Hematopoietic multipotent progenitor cell treated with erythropoietin and hydrocortisone succinate and interleukin-3 and kit ligand, for 17 days (in vitro differentiated cells): ENCODE measurements around the gene SPOCK2.
"Not testable (repeated sequence)": the region's sequence is repeated elsewhere in the genome, so short reads cannot be mapped to it uniquely, and the experiment has no call there.

Experiments
- DNase-seq: peaks from one replicate; pipeline ENCODE4 v3.0.0-alpha.2; 2015; ENCODE audit warnings: low spot score

The SPOCK2 gene, protein sequence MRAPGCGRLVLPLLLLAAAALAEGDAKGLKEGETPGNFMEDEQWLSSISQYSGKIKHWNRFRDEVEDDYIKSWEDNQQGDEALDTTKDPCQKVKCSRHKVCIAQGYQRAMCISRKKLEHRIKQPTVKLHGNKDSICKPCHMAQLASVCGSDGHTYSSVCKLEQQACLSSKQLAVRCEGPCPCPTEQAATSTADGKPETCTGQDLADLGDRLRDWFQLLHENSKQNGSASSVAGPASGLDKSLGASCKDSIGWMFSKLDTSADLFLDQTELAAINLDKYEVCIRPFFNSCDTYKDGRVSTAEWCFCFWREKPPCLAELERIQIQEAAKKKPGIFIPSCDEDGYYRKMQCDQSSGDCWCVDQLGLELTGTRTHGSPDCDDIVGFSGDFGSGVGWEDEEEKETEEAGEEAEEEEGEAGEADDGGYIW

DNA sequence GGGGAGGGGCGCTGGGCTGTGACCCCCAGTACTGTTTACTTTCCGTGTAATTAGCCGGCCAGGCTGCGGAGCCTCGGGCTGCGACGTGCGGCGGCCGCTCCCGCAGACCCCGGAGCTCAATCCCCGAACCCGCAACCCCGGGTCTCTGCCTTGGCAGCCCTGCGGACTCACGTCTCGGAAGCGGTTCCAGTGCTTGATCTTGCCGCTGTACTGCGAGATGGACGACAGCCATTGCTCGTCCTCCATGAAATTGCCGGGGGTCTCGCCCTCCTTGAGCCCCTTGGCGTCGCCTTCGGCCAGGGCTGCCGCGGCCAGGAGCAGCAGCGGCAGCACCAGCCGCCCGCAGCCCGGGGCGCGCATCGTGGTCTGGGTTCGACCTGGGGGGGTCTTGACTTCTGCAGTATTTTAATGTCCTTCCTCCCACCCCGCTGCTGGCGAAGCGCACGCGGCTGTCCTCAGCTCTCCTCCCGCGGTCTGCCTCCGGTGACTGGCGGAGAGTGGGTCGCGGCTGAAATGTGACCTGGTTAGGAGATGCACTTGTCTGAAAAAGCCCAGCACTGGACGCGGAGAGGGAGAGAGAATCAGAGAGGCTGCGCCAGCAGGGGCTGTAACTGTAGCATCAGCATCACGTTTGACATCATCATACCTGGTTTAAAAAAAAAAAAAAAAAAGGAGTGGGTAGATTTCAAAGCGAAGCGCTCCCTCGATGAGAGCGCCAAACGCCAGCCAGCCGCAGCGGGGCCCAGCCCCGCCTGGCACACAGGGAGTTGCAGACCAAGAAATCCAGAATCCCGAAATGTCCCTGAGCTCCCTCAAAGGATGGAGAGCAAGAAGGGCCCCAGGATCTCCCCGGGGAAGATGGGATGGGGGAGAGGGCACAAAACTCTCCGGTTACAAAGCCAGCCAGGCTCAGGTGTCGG, at the start of gene SPOCK2:
TSS of gene SPOCK2 (minus strand) at position 583 of the 920 bp plus-strand sequence. CDS start at position 360, 223 bp downstream.
- DNase-seq = no peak

- DNase-seq = no peak
Observed at GRCh38 chr10:72137583-72137982, 49.2 kb upstream of the SPOCK2 start.

DNA sequence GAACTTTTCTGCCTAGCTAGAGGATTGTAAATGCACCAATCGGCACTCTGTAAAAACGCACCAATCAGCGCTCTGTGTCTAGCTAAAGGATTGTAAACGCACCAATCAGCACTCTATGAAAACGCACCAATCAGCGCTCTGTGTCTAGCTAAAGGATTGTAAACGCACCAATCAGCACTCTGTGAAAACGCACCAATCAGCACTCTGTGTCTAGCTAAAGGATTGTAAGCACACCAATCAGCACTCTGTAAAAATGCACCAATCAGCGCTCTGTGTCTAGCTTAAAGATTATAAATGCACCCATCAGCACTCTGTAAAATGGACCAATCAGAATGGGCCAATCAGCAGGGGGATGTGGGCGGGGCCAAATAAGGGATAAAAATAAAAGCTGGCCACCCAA, 47.9 kb upstream of the SPOCK2 start:
- not testable (repeated sequence) for DNase-seq

- DNase-seq = no peak
Observed at GRCh38 chr10:72134785-72135767, 46.7 kb upstream of the SPOCK2 start.

GRCh38 chr10:72133517-72133916, 45.2 kb upstream of the SPOCK2 start:
- DNase-seq = no peak

- DNase-seq = no peak
Observed at GRCh38 chr10:72132854-72133253, 44.5 kb upstream of the SPOCK2 start.

DNA sequence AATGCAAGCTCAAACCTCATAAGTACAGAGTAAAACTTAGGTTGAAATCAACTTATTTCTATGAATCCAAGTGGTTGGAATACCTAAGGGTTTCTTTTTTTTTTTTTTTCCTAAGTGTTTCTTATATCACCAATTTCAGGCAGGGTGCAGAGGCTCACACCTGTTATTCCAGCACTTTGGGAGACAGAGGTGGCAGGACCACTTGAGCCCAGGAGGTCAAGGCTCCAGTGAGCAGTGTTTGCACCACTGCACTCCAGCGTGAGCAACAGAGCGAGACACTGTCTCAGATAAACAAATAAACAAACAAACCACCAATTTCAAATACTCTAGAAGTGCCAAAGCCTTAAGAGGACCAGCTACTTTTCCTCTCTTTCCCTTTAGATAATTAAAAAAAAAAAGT, 39.2 kb upstream of the SPOCK2 start:
- DNase-seq = no peak

DNA sequence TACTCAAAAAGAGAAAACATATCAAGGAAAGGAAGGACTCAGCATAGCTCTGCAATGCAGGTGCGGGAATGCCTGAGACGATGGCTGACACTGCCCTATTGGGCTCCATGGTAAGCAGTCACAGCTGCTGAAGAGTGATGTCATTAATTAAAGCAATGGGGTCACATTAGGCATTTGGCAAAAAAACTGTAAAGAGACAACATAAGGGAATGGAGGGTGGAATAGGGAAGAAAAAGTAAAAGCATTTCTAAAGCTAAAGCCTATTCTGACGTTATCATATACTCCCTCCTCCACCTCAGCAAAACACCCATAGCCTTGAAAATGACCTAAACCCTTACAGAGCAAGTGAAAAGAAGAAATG, 38.5 kb upstream of the SPOCK2 start:
- DNase-seq = no peak

- peak; percentile 63 for DNase-seq
Observed at GRCh38 chr10:72126184-72126871, 38.0 kb upstream of the SPOCK2 start.

DNA sequence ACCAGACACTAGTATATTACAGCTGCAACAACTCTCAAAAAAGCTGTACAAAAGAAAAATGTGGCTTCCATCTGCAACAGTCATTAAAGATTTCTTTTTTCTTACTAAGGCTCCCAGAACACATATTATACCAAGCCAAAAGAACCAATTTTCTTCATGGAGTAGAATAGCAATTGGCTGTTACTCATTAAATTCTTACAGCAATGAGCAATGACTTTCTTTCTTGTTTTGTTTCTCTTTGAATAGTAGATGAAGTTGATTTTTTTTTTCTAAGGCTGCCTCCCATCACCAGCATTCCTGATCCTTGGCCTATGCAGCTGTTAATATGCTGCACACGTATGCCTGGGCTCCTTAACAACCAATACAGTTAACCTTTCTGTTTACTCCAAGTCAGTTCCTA, 36.6 kb upstream of the SPOCK2 start:
- DNase-seq = no peak

DNA sequence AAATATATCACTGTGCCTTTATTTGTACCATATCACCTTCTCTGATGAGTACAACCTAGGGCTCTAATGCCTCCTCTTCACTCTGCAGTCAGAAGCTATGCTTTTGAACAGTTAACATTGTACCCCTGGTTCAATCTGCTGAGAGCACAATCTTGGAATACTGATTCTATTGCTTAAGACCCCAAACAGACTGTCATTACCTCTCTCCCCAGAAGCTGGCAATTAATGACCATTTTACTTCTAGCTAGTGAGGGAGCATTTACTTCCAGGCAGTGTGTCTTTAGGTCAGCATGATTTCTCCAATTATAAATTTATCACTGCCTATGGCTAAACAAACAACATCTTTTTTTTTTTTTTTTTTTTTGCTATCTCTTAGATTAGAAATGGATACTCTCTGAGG, 36.0 kb upstream of the SPOCK2 start:
- DNase-seq = no peak

GRCh38 chr10:72123616-72124015, 35.3 kb upstream of the SPOCK2 start:
- no peak for DNase-seq

DNA sequence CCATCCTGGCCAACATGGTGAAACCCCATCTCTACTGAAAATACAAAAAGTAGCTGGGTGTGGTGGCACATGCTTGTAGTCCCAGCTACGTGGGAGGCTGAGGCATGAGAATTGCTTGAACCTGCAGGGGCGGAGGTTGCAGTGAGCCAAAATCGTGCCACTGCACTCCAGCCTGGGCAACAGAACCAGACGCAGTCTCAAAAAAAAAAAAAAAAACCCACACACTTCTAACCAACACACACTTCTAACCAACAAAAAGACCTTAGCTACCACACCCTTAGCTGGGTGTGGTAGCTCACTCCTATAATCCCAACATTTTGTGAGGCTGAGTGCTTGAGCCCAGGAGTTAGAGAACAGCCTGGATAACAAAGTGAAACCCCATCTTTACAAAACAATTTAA, 33.9 kb upstream of the SPOCK2 start:
- DNase-seq = no peak

- no peak for DNase-seq
Observed at GRCh38 chr10:72121389-72121788, 33.0 kb upstream of the SPOCK2 start.

- DNase-seq = no peak
Observed at GRCh38 chr10:72116372-72116771, 28.0 kb upstream of the SPOCK2 start.

DNA sequence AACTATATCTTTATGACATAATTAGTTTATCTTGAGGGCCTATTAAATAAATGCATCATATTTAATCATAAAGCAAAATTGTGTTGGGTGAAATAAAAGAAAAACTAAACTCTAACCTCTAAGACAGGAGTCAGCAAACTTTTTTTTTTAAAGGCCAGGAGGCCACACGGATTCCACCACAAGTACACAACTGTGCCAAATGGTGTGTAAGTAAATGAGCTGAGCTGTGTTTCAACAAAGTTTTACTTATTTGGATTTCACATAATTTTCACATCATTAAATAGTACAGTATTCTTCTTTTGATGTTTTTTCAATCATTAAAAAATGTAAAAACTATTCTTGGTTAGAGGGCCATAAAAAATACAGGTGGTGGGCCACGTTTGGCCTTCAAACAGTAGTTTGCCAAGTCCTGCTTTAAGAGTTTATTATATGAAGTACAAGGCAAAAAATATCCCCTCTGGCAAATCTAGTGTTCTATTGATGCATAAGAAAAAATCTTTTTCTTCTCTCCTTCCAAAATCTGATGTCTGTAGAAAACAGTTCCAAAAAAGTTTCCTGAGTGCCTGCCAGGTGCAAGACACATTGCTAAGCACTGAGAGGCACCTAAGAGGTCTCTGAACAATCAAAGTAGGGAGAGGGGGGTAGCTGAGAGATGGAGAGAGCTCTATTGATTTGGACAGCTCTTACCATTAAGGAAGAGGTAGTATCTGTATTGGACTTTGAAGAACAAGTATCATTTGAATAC, 26.5 kb upstream of the SPOCK2 start:
- no peak for DNase-seq

DNA sequence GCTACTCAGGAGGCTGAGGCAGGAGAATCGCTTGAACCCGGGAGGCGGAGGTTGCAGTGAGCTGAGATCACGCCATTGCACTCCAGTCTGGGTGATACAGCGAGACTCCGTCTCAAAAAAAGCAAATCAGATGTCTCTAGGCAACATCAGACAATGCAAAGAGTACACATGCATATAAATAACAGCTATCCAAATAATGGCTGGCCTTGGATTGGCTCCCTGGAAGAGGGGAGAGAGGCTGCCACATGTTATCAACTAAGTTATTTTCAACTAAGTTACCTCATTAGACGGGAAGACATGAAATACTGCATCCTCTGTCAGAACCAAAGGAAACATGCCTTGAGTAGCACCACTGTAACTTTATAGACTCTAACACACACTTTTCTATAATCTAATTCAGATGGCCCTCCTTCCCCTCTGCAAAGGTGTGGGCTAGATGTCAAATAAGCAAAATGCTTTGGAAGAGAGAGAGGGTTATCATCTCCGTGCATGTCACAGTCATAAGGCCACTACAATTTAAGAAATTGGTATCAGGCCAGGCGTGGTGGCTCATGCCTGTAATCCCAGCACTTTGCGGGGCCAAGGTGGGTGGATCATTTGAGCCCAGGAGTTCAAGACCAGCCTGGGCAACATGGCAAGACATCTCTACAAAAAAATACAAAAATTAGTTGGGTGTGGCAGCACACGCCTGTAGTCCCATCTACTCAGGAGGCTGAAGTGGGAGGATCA, 22.5 kb upstream of the SPOCK2 start:
- DNase-seq = no peak

DNA sequence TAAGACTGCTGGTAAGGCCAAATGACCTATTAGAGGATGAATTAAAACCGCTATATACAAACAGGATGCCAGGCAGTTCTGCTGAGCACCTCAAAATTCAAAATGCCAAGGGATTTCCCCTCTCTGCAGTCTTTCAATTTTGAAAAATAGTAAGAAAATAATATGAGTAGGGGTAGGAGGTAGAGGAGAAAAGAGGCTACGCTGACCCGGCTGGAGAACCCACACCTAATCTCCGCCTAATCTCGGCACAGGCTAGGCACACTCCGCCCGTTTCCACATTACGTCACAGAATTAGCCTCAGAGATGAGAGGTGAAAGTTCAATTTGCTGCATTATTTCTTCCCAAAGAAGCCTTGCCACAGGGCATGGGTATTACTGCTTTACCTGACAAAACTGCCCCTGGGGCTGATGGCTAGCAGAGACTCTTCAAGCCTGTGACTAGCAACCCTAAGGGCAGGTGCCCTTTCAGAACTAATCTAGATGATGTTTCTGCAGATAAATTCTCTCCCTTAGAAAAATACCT, 21.3 kb upstream of the SPOCK2 start:
- DNase-seq = no peak

GRCh38 chr10:72108830-72109635, 20.7 kb upstream of the SPOCK2 start:
- no peak for DNase-seq
